GM12878 (cell line): Measurements from ENCODE around the gene SP4. TPM values are rescaled to one million over a fixed set of nuclear protein-coding genes. Genes with fewer than 3 reads are reported as not detected.

Source experiments
- BCLAF1 ChIP-seq: fragments of 450-650 bp; IDR thresholded peaks from 2 replicates; pipeline ENCODE4 v1.6.1; 2017; ENCODE audit warnings: antibody characterized with exemption, mild to moderate bottlenecking, moderate library complexity
- CHD1 ChIP-seq: IDR thresholded peaks from 2 replicates; pipeline ENCODE4 v1.6.1; 2012; ENCODE audit warnings: low read depth, low read length, improper control_type of control experiment
- CREB1 ChIP-seq: IDR thresholded peaks from 2 replicates; pipeline ENCODE4 v1.6.1; 2012; ENCODE audit warnings: low read depth, mild to moderate bottlenecking, inconsistent platforms
- DPF2 ChIP-seq: fragments of 450-650 bp; IDR thresholded peaks from 2 replicates; pipeline ENCODE4 v1.6.1; 2017; ENCODE audit warnings: mild to moderate bottlenecking
- FOXK2 ChIP-seq: fragments of 450-650 bp; IDR thresholded peaks from 2 replicates; pipeline ENCODE4 v1.6.1; 2017; ENCODE audit warnings: mild to moderate bottlenecking, moderate library complexity
- GATAD2B ChIP-seq: fragments of 450-650 bp; conservative IDR thresholded peaks from 2 replicates; pipeline ENCODE4 v1.6.1; 2017; ENCODE audit warnings: low read depth, mild to moderate bottlenecking, moderate library complexity
- HSF1 ChIP-seq: fragments of 150-350 bp; IDR thresholded peaks from 2 replicates; pipeline ENCODE4 v1.6.1; 2014; ENCODE audit warnings: mild to moderate bottlenecking, low read depth, low read length
- IKZF1 ChIP-seq: fragments of 450-650 bp; conservative IDR thresholded peaks from 2 replicates; pipeline ENCODE4 v1.6.1; 2017; ENCODE audit warnings: antibody characterized with exemption, mild to moderate bottlenecking
- JUNB ChIP-seq: IDR thresholded peaks from 2 replicates; pipeline ENCODE4 v1.6.1; 2016; ENCODE audit warnings: antibody characterized with exemption, mild to moderate bottlenecking
- MTA3 ChIP-seq: IDR thresholded peaks from 2 replicates; pipeline ENCODE4 v1.6.1; 2012; ENCODE audit warnings: low read length, inconsistent platforms, borderline replicate concordance
- NFYB ChIP-seq: IDR thresholded peaks from 2 replicates; pipeline ENCODE4 v1.6.1; 2011; ENCODE audit warnings: low read depth, mild to moderate bottlenecking, low read length, improper control_type of control experiment, moderate library complexity; ENCODE audit not compliant: insufficient read depth
- PRDM15 ChIP-seq: fragments of 450-650 bp; formaldehyde crosslinking; IDR thresholded peaks from 2 replicates; pipeline ENCODE4 v1.4.0; 2020; ENCODE audit warnings: mild to moderate bottlenecking, moderate library complexity
- SKIL ChIP-seq: fragments of 450-650 bp; IDR thresholded peaks from 2 replicates; pipeline ENCODE4 v1.6.1; 2017; ENCODE audit warnings: mild to moderate bottlenecking, low read depth, inconsistent platforms; ENCODE audit not compliant: poor library complexity, severe bottlenecking
- SMAD5 ChIP-seq: IDR thresholded peaks from 2 replicates; pipeline ENCODE4 v1.6.1; 2016; ENCODE audit warnings: antibody characterized with exemption, low read depth
- SREBF1 ChIP-seq: IDR thresholded peaks from 2 replicates; pipeline ENCODE4 v1.6.1; 2012; ENCODE audit warnings: mild to moderate bottlenecking, low read length
- STAT3 ChIP-seq: IDR thresholded peaks from 2 replicates; pipeline ENCODE4 v1.6.1; 2011; ENCODE audit warnings: low read depth, low read length, improper control_type of control experiment
- USF1 ChIP-seq: IDR thresholded peaks from 2 replicates; pipeline ENCODE4 v1.6.1; 2011; ENCODE audit warnings: borderline replicate concordance, low read depth, mild to moderate bottlenecking, moderate library complexity, mixed read lengths, low read length; ENCODE audit not compliant: insufficient read depth; ENCODE audit errors: extremely low read length
- ZNF384 ChIP-seq: IDR thresholded peaks from 2 replicates; pipeline ENCODE4 v1.6.1; 2012; ENCODE audit warnings: low read depth, mild to moderate bottlenecking, low read length, improper control_type of control experiment, borderline replicate concordance
- polyA plus RNA-seq, 11 experiments: library from polyadenylated mRNA; depleted of rRNA in 4 of 11; unstranded in 6 of 11; stranded (reverse) in 5 of 11; fragments of >200 nt; fragmentation: Nextera tagmentation in 4 of 11; fragmentation: Illumina TruSeq in 1 of 11; extraction: Ambion mirVana in 4 of 11; extraction: Trizol in 1 of 11; gene quantifications; 1 replicate in 1 of 11; 2 replicates in 10 of 11; pipeline versions ENCODE4 v1.2.1 to v1.2.3, GENCODE V29; 2011 to 2016; ENCODE audit warnings: inconsistent platforms in 2 of 11, missing spikeins in 2 of 11, low read depth in 1 of 11
- total RNA-seq, 4 experiments: library from RNA; depleted of rRNA in 3 of 4; stranded (reverse); fragments of >200 nt in 3 of 4; fragmentation: Illumina TruSeq in 1 of 4; extraction: Trizol in 1 of 4; gene quantifications; 2 replicates each; pipeline versions ENCODE4 v1.2.1 to v1.2.3, GENCODE V29; 2013 to 2021

Gene SP4
- total and polyA plus RNA-seq, 10 of the 15 experiments (the other 5 are each of a cell fraction or from before 2014, with no cell fraction given), result 6.2 to 32.4 (median 16.1) TPM

GRCh38 chr7:21383227-21384220 lies 44.4 kb upstream of the SP4 start (continued):
- TF ChIP-seq GATAD2B, result no peak
- no peak for TF ChIP-seq FOXK2
- peak; percentile 57; the same call in 1 of the 2 replicates for TF ChIP-seq NFYB
- TF ChIP-seq SMAD5, result no peak
- TF ChIP-seq JUNB, result peak; percentile 31; the same call in 1 of the 2 replicates
- no peak for TF ChIP-seq CREB1
- no peak for TF ChIP-seq USF1
- TF ChIP-seq ZNF384, result 0 out of 2 replicates have a peak, but pooled peaks have one; percentile 9
- no peak for TF ChIP-seq SREBF1
- TF ChIP-seq SKIL, result peak; percentile 10
- TF ChIP-seq IKZF1, result no peak
- no peak for TF ChIP-seq HSF1
- no peak for TF ChIP-seq BCLAF1
- 0 out of 2 replicates have a peak, but pooled peaks have one; percentile 34 for TF ChIP-seq DPF2
- TF ChIP-seq CHD1, result no peak
- no peak for TF ChIP-seq PRDM15
- no peak for TF ChIP-seq STAT3
- TF ChIP-seq MTA3, result no peak
